Measurements from ENCODE around the gene SLC38A10. TPM values are rescaled to one million over a fixed set of nuclear protein-coding genes. Genes with fewer than 3 reads are reported as not detected.

The SLC38A10 gene
- total RNA-seq, 1 experiment from 2014 or later: 43.8 TPM

DNA sequence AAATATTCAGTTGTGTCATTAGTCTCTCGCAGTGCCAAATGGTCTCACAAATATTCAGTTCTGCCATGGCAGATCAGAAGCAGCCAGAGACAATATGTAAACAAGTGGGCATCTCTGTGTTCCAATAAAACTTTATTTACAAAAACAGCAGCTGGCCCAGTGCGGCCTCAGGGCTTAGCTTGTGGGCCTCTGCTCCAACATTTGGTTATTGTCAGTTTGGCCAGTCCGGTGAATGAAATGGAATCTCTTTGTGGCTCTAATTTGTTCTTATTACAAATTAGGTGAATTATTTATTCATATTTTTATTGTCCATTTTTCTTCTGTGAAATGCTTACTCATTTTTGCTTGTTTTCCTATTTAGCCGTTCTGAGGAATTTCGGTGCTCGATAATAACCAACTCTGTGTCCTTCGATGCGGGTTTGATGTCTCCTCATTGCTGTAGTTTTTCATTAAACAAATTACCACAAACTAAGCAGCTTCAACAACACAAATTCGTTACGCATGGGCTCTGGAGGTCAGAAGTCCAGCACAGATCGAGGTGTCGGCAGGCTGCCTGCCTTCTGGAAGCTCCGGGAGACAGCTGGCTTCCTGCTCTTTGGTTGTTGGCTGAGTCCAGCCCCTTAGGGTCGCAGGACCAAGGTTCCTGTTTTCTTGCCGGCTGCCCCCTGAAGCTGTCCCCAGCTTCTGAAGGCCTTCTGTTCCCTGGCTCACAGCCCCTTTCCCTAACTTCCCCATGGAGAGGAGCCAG lies 4.1 kb upstream of the SLC38A10 start:
- Histone ChIP-seq H3K9me3 (ENCODE audit: control insufficient read depth, low read depth, low read length) (no peaks in the 10 kb centered on the region), H3K56ac (ENCODE audit: insufficient read length, low read depth, low read length) (no peak overlapping the region), H3K4me2 (ENCODE audit: insufficient read depth, insufficient read length, low read length) (no peak overlapping the region), H4K8ac (replicated peaks; ENCODE audit: insufficient read length, low read depth, low read length) (no peak overlapping the region), H3K27ac (ENCODE audit: insufficient read length, low read depth, low read length) (no peak overlapping the region), H2BK20ac (ENCODE audit: low read depth, low read length, poor library complexity, severe bottlenecking) (no peak overlapping the region), H2BK15ac (ENCODE audit: low read depth, low read length) (no peak overlapping the region), H4K5ac (ENCODE audit: insufficient read length, low read depth, low read length) (no peak overlapping the region), H4K20me1 (ENCODE audit: control insufficient read depth, insufficient read depth, insufficient read length) (no peaks in the 10 kb centered on the region), H3K79me2 (ENCODE audit: insufficient read depth, low read length) (no peaks in the 10 kb centered on the region), H3K79me1 (ENCODE audit: insufficient read depth, low read depth, low read length, poor library complexity, severe bottlenecking) (no peaks in the 10 kb centered on the region), H2AFZ (ENCODE audit: low read length) (no peak overlapping the region), H3K4ac (ENCODE audit: low read depth, low read length) (no peak overlapping the region), H3K14ac (ENCODE audit: insufficient read depth, low read length) (no peak overlapping the region), H2BK120ac (ENCODE audit: low read depth, low read length, poor library complexity, severe bottlenecking) (no peak overlapping the region), H2AK5ac (ENCODE audit: insufficient read length, low read length) (no peak overlapping the region), H3T11ph (ENCODE audit: low read length) (no peak overlapping the region), H3K4me1 (ENCODE audit: insufficient read depth, low read length) (no peaks in the 10 kb centered on the region; the same call in 1 of the 2 replicates), H3K23ac (ENCODE audit: insufficient read length, low read depth, low read length) (no peak overlapping the region), H2BK5ac (ENCODE audit: insufficient read length, low read length) (no peak overlapping the region), H2BK12ac (ENCODE audit: insufficient read length, low read depth, low read length) (no peak overlapping the region), H4K91ac (ENCODE audit: insufficient read length, low read depth, low read length) (no peak overlapping the region), H3K27me3 (ENCODE audit: insufficient read depth, low read length) (no peaks in the 10 kb centered on the region), H3K23me2 (ENCODE audit: insufficient read length, low read depth, low read length, poor library complexity, severe bottlenecking) (peaks cover 11% of the 10 kb centered on the region), H3K18ac (ENCODE audit: insufficient read length, low read depth, low read length) (no peak overlapping the region), H3K9ac (ENCODE audit: extremely low read depth, insufficient read length, low read length) (no peak overlapping the region)
- H3K27ac Mint-ChIP-seq: peak overlapping the region in 1 of 3 experiments; percentile 89; a peak in 1 of 7 replicates
- TF ChIP-seq, protein P1, sequence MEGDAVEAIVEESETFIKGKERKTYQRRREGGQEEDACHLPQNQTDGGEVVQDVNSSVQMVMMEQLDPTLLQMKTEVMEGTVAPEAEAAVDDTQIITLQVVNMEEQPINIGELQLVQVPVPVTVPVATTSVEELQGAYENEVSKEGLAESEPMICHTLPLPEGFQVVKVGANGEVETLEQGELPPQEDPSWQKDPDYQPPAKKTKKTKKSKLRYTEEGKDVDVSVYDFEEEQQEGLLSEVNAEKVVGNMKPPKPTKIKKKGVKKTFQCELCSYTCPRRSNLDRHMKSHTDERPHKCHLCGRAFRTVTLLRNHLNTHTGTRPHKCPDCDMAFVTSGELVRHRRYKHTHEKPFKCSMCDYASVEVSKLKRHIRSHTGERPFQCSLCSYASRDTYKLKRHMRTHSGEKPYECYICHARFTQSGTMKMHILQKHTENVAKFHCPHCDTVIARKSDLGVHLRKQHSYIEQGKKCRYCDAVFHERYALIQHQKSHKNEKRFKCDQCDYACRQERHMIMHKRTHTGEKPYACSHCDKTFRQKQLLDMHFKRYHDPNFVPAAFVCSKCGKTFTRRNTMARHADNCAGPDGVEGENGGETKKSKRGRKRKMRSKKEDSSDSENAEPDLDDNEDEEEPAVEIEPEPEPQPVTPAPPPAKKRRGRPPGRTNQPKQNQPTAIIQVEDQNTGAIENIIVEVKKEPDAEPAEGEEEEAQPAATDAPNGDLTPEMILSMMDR (conservative IDR thresholded peaks at IDR 0.05): no peak
- no peak for DNase-seq
- no peaks in the 10 kb centered on the region for H3K9me3 Mint-ChIP-seq
- WGBS (ENCODE audit: extremely low coverage, insufficient read length, low lambda C conversion rate): no CpG with 5 or more reads among the region's 15 CpGs
- no peak overlapping the region for H3K4me3 Mint-ChIP-seq
- H3K4me1 Mint-ChIP-seq: peaks cover 11 to 18% of the 10 kb centered on the region in 2 experiments
- H3K27me3 Mint-ChIP-seq (ENCODE audit: low read depth): peaks cover 6% of the 10 kb centered on the region
- no peaks in the 10 kb centered on the region for H3K36me3 Mint-ChIP-seq (ENCODE audit: insufficient read depth in 1 of 3, low read depth in 3 of 3)

Data from H9 (cell line).